Measurements from ENCODE around the gene AKT3.
A peak's percentile ranks its signal among the peaks of the same experiment; 100 is the strongest.

The AKT3 gene

GRCh38 chr1:243501002-243501401, 349.0 kb downstream of the AKT3 start:
- DNase-seq, result no peak

- no peak for DNase-seq
Observed at GRCh38 chr1:243500512-243500911, 349.5 kb downstream of the AKT3 start.

- no peak for DNase-seq
Observed at GRCh38 chr1:243499711-243500110, 350.3 kb downstream of the AKT3 start.

GRCh38 chr1:243499248-243499647, 350.8 kb downstream of the AKT3 start:
- no peak for DNase-seq

GRCh38 chr1:243497939-243498681, 351.9 kb downstream of the AKT3 start:
- no peak for DNase-seq

- no peak for DNase-seq
Observed at GRCh38 chr1:243496806-243497205, 353.2 kb downstream of the AKT3 start.

- DNase-seq, result no peak
Observed at GRCh38 chr1:243496187-243496646, 353.8 kb downstream of the AKT3 start.

- DNase-seq, result no peak
Observed at GRCh38 chr1:243495442-243496186, 354.4 kb downstream of the AKT3 start.

- no peak for DNase-seq
Observed at GRCh38 chr1:243494741-243495431, 355.2 kb downstream of the AKT3 start.

GRCh38 chr1:243493156-243494129, 356.6 kb downstream of the AKT3 start:
- no peak for DNase-seq

GRCh38 chr1:243490748-243491686, 359.0 kb downstream of the AKT3 start:
- no peak for DNase-seq

- no peak for DNase-seq
Observed at GRCh38 chr1:243489681-243490546, 360.1 kb downstream of the AKT3 start.

GRCh38 chr1:243489158-243489527, 360.9 kb downstream of the AKT3 start:
- no peak for DNase-seq

- no peak for DNase-seq
Observed at GRCh38 chr1:243488459-243489157, 361.4 kb downstream of the AKT3 start.

GRCh38 chr1:243487649-243488227, 362.3 kb downstream of the AKT3 start:
- peak; percentile 36 for DNase-seq

GRCh38 chr1:243487036-243487648, 362.9 kb downstream of the AKT3 start:
- DNase-seq, result no peak

- no peak for DNase-seq
Observed at GRCh38 chr1:243483952-243484351, 366.1 kb downstream of the AKT3 start.

- no peak for DNase-seq
Observed at GRCh38 chr1:243483071-243483771, 366.8 kb downstream of the AKT3 start.

Data from CD4-positive, alpha-beta T cell treated with Interleukin-10 for 1 hour (primary cell).